Right lobe of liver (tissue), 6 donors: ENCODE measurements around the gene CLP1. TPM values are rescaled to one million over a fixed set of nuclear protein-coding genes. Genes with fewer than 3 reads are reported as not detected.

Experiments
- ATAC-seq, 4 donors: fragments of 200-7000 bp; cut with Tn5 transposase; one replicate each; pipeline ENCODE4 v1.9.1; 2020; ENCODE audit warnings: mild to moderate bottlenecking in 4 of 4, moderate library complexity in 4 of 4
- DNase-seq, 3 donors: peaks; one replicate each; pipeline ENCODE4 v3.0.0-alpha.2; 2020
- H3K27ac ChIP-seq, 3 donors: fragments of 200-600 bp; one replicate each; pipeline ENCODE4 v1.8.0; 2022
- H3K27me3 ChIP-seq, 2 donors: fragments of 200-600 bp; one replicate each; pipeline ENCODE4 v1.8.0; 2022
- H3K36me3 ChIP-seq, 4 donors: fragments of 200-600 bp; sonication (generic) in 1 of 4; one replicate each; pipeline versions ENCODE4 v1.5.1 to v1.8.0; 2017 to 2022; ENCODE audit warnings: control low read depth in 1 of 4
- H3K4me1 ChIP-seq, 4 donors: fragments of 200-600 bp; sonication (generic) in 1 of 4; one replicate each; pipeline versions ENCODE4 v1.5.1 to v1.8.0; 2017 to 2022; ENCODE audit warnings: control low read depth in 1 of 4
- H3K4me3 ChIP-seq, 3 donors: fragments of 200-600 bp; one replicate each; pipeline ENCODE4 v1.8.0; 2022
- H3K9me3 ChIP-seq, 4 donors: fragments of 200-600 bp; sonication (generic) in 1 of 4; one replicate each; pipeline versions ENCODE4 v1.5.1 to v1.8.0; 2017 to 2022; ENCODE audit warnings: control low read depth in 1 of 4
- CTCF ChIP-seq, 4 donors: fragments of 200-600 bp in 3 of 4; fragments of 450-650 bp in 1 of 4; IDR thresholded peaks; one replicate each; pipeline versions ENCODE4 v1.5.1 to v1.8.0; 2016 to 2022; ENCODE audit warnings: antibody characterized with exemption in 4 of 4, mild to moderate bottlenecking in 2 of 4
- POLR2A ChIP-seq: fragments of 450-650 bp; IDR thresholded peaks from one replicate; pipeline ENCODE4 v1.6.1; 2017; ENCODE audit warnings: antibody characterized with exemption, mild to moderate bottlenecking
- WGBS: methylation state at CpG from one replicate; pipeline ENCODE4 v1.1.6; 2018; ENCODE audit warnings: low coverage, low lambda C conversion rate; ENCODE audit not compliant: insufficient coverage; ENCODE audit errors: missing lambda C conversion rate; 5-methylcytosine and 5-hydroxymethylcytosine counted together
- intact Hi-C, 2 donors: fragments of 100-400 bp; cut with DNase I; formaldehyde crosslinking; loops; one replicate each; pipeline versions ENCODE4 v1.11.2 to v1.14.1; 2022
- total RNA-seq, 6 experiments: library from RNA; depleted of rRNA in 2 of 6; stranded (reverse); fragments of >200 nt in 2 of 6; fragmentation: NEBNext Ultra II Directional in 3 of 6; extraction: Animal tissue kit (Norgen Biotek cat#: 25700) in 3 of 6; gene quantifications; one replicate each; pipeline versions ENCODE4 v1.1.0 to v1.2.4, GENCODE V29; 2016 to 2023
- donor health status: DM: no; HTN: yes; CAD: no.
- donor health status: DM: no; HTN: no; CAD: no.
- donor health status: DM: no; HTN: no; CAD: no.
- donor health status: DM: no; HTN: yes; CAD: no.
- donor health status: DM: no; HTN: yes; CAD: no.

CLP1 gene
- total RNA-seq, 6 experiments from 2014 or later = 5.6 to 9.2 (median 6.8) TPM

GRCh38 chr11:57624864-57625263 is 32.7 kb upstream of the CLP1 start:
- H3K27ac ChIP-seq = no peak overlapping the region
- WGBS = 44% methylated on average over 1 of the region's 2 CpGs
- TF ChIP-seq POLR2A (no peak), CTCF (IDR thresholded peaks at IDR 0.05) (no peak)
- H3K4me3 ChIP-seq = no peak overlapping the region
- H3K36me3 ChIP-seq = peaks cover 0 to 27% (median 10%) of the 10 kb centered on the region in 4 donors
- H3K4me1 ChIP-seq = peaks cover 0 to 3% (median 0%) of the 10 kb centered on the region in 4 donors
- DNase-seq (no peak), ATAC-seq (peak in 3 of 4 donors; percentile 42 to 61 (median 59))
- H3K9me3 ChIP-seq = no peaks in the 10 kb centered on the region
- no peaks in the 10 kb centered on the region for H3K27me3 ChIP-seq
- intact Hi-C loops = no loop called here

GRCh38 chr11:57626895-57627294 is 30.7 kb upstream of the CLP1 start:
- no peaks in the 10 kb centered on the region for H3K27me3 ChIP-seq
- H3K36me3 ChIP-seq = peaks cover 0 to 15% (median 4%) of the 10 kb centered on the region in 4 donors
- DNase-seq (no peak), ATAC-seq (peak in 1 of 4 donors; percentile 55)
- no peak overlapping the region for H3K4me3 ChIP-seq
- WGBS = 77% methylated on average over 1 of the region's 1 CpG
- H3K27ac ChIP-seq = peak overlapping the region in 1 of 3 donors; percentile 26
- H3K4me1 ChIP-seq = peaks cover 0 to 3% (median 0%) of the 10 kb centered on the region in 4 donors
- TF ChIP-seq CTCF (IDR thresholded peaks at IDR 0.05) = no peak
- TF ChIP-seq POLR2A = no peak
- no peaks in the 10 kb centered on the region for H3K9me3 ChIP-seq
- intact Hi-C loops = no loop called here

GRCh38 chr11:57630171-57630570 is 27.4 kb upstream of the CLP1 start:
- Histone ChIP-seq H3K4me3 (no peak overlapping the region), H3K4me1 (peaks cover 0 to 3% (median 0%) of the 10 kb centered on the region in 4 donors), H3K36me3 (peaks cover 0 to 8% (median 0%) of the 10 kb centered on the region in 4 donors), H3K9me3 (no peaks in the 10 kb centered on the region), H3K27ac (no peak overlapping the region), H3K27me3 (no peaks in the 10 kb centered on the region)
- TF ChIP-seq CTCF (IDR thresholded peaks at IDR 0.05) = no peak
- no peak for TF ChIP-seq POLR2A
- ATAC-seq (no peak), DNase-seq (no peak)
- 79% methylated on average over 2 of the region's 2 CpGs for WGBS
- intact Hi-C loops = no loop called here

GRCh38 chr11:57632116-57632515 is 25.4 kb upstream of the CLP1 start:
- H3K4me1 ChIP-seq = no peaks in the 10 kb centered on the region
- WGBS = 52% methylated on average over 5 of the region's 5 CpGs
- H3K9me3 ChIP-seq = no peaks in the 10 kb centered on the region
- no peak overlapping the region for H3K4me3 ChIP-seq
- TF ChIP-seq CTCF (IDR thresholded peaks at IDR 0.05) (no peak), POLR2A (no peak)
- no peak overlapping the region for H3K27ac ChIP-seq
- H3K27me3 ChIP-seq = no peaks in the 10 kb centered on the region
- H3K36me3 ChIP-seq = no peaks in the 10 kb centered on the region
- ATAC-seq = peak in 1 of 4 donors; percentile 47
- intact Hi-C loops = no loop called here
- no peak for DNase-seq
